HG02759 (cell line): ENCODE data around the gene MOSMO.
"Not testable (repeated sequence)": the region's sequence is repeated elsewhere in the genome, so short reads cannot be mapped to it uniquely, and the experiment has no call there.

ENCODE experiments used
- ATAC-seq: cut with Tn5 transposase; IDR thresholded peaks from one replicate; pipeline ENCODE4 v1.9.1; 2021; ENCODE audit warnings: mild to moderate bottlenecking, moderate library complexity; ENCODE audit not compliant: unreplicated experiment

Gene MOSMO

DNA sequence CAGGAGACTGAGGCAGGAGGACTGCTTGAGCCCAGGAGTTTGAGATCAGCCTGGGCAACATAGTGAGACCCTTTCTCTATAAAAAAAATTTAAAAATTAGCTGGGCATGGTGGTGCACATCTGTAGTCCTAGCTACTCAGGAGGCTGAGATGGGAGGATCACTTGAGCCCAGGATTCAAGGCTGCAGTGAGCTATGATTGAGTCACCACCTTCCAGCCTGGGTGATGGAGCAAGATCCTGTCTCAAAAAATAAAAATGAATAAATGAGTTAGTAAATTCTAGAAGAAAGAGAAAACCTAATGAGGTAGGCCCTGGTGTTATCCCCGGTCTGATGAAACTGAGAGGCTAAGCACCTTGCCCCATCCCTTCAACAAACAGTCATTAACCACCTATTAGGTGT is 5.9 kb upstream of the MOSMO start:
- ATAC-seq = not testable (repeated sequence)

DNA sequence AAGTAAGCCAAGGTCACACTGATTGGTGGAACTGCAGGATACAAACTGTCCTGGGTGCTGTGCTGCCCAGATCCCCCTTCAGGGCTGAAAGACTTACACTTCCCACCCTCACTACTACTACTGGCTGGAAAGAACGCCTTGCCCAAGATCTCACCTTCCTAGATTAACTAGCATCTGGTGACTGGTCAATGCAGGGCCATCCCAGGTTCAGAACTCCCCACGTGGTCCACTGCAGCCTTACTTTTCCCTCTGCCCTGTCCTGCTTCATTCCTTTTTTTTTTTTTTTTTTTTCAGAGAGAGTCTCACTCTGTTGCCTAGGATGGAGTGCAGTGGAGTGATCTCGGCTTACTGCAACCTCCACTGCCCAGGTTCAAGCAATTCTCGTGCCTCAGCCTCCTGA is 4.7 kb upstream of the MOSMO start:
- ATAC-seq = no peak

- no peak for ATAC-seq
These were observed 3.6 kb upstream of the MOSMO start for GRCh38 chr16:22004341-22004740.

GRCh38 chr16:22005746-22006145 is 2.2 kb upstream of the MOSMO start:
- no peak for ATAC-seq

DNA sequence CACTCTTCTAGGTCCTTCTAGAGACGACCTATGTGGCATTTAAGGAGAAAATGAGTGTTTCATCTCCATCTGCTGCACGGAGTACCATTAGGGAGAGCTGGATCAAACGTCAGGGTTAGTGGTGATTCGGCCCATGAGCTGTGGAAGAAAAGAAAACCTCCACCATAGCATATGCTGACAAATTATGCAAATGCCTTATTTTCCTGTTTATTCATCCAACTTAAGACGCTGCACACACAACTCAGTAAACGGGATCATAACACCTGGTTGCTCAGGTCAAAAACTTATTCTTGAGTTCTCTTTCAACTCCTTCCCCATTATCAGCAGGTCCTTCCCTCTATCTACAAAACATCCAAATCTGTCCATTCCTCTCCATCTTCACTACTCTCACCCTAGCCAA is 1.3 kb upstream of the MOSMO start:
- no peak for ATAC-seq

DNA sequence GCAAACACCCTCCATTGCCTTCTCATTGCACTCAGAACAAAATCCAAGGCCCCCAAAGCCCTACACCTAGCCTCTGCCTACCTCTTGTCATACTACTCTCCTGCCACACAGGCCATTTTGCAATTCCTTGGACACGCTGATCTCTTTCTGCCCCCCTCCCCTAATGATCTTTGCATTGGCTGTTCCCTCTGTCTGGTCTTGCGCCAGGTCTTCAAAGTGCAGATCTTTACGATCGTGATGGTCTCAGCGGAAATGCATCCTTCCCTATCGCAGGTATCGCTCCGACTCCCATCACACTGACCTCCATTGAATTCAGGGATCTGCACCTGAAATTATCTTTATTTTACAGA is 777 bp upstream of the MOSMO start:
- ATAC-seq = no peak

DNA sequence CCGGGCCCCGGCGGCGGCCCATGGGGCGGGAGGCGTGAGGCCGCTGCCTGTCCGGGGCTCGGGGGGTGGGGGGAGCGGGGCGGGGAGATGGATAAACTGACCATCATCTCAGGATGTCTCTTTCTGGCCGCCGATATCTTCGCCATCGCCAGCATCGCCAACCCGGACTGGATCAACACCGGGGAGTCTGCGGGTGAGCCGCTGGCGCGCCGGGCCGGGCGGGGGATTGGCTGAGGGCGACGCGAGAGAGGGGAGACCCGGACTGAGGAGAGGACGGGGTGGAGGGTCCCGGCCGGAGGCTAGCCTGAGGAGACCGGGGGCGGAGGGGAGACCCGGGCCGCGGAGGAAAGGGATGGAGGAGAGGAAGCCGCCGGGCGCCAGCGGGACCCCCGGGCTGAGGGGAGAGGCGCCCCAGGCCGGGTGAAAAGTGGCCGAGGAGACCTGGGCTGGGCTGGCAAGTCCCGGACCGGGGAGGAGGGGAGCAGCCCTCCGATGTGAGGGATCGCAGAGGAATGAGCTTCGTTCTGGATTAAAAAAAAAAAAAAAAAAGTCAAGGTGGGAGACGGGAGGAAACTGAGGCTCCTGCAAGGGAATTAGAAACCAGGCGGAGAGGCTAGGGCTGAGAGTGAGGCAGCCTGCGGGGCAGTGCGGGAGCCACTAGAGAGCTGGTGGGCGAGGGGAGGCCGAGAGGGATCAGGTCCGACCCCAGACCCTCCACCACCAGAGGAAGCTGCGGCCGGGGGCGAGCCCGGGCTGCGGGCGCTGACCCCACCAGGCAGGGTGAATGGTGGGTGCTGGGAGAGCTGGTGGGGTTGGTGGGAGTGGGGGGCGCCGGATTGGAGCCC is 526 bp downstream of the MOSMO start:
- peak; percentile 29 for ATAC-seq

DNA sequence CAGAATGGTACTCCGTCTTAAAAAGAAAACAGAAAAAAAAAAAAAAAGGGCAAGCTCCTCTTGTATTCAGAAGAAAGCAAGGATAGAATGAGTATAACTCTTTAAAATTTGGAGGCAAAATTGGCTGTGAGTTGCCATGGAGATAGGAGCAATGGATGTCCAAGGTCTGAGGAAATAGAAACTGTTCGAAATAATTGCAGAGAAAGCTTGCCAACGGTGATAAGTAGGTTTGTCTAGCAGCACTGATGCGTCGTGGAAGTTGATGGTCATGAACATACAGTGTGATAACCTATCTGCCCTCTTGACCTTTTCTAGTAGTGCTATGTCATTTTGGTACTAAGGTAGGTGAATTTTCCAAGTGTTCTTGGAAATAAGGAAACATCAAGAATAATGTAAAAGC is 3.0 kb downstream of the MOSMO start:
- ATAC-seq = no peak

GRCh38 chr16:22012241-22012640 is 4.3 kb downstream of the MOSMO start:
- no peak for ATAC-seq

DNA sequence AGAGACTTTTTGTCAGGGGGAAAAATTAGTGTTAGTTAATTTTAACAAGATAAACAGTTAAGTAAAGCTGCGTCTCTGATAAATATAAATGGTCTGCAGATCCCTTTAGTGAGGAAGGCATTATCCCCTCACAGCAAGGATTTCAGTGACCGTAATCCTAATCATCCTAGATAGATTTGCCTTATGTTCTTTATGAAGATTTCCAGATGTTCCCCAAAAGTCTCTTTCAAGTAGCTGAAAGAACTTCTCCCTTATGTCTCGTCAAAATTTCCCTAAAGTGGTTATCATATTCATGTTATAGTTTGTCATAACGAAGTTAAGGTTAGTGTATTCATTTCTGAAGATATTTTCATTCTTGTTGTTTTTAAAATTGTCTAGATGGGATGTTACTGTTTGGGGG is 5.6 kb downstream of the MOSMO start:
- ATAC-seq = no peak

GRCh38 chr16:22014271-22014873 is 6.5 kb downstream of the MOSMO start:
- ATAC-seq = no peak

DNA sequence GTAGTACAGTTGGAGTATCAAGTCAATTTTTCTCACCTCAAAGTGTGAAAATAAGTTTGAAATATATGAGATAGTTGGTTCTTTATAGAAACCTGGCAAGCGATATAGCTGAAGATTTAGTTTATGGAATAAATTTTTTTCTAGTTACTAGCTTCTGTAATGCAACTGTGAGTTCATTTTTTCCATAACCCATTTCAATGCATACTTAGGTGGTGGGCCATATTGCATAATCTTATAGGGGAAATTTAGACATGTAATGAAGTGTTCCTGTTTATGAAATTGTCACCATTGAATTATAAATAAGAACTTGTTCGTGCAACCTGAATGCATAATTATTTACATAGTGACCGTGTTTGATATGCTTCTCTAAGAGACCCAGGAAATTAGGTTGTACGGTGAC is 9.0 kb downstream of the MOSMO start:
- ATAC-seq = no peak

DNA sequence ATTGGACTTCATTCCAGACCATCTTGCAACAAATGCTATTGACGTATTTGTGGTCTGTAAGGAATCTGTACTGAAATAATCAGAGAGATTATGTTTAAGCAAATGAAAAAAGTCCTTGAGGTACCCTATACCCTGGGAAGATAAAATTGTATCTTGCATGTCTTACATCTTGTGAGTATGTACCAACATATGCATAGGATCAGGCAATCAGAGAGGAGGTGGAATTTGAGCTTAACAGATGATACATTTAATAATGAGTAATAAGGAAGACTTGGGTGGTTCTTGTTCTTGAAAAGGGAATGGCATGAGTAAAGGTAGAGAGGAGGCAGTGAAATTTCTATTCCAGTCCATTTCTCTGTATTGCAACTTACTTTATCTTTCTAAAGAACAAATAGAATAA is 10.6 kb downstream of the MOSMO start:
- ATAC-seq = no peak

DNA sequence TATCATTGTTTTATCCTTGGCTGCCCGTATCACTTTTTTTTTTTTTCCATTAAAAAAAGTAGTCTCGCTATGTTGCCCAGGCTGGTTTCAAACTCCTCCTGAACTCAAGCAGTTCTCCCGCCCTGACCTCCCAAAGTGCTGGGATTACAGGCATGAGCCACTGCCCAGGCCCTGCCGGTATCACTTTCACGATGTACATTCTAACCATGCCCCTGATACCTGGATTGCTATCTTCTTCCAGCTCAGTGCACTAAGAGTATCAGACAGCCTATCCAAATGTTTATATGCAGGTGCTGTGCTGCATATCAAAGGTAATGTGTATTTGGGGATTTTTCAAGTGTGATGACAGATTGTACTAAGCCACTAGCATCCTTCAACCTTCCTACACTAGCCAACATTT is 14.2 kb downstream of the MOSMO start:
- ATAC-seq = no peak

DNA sequence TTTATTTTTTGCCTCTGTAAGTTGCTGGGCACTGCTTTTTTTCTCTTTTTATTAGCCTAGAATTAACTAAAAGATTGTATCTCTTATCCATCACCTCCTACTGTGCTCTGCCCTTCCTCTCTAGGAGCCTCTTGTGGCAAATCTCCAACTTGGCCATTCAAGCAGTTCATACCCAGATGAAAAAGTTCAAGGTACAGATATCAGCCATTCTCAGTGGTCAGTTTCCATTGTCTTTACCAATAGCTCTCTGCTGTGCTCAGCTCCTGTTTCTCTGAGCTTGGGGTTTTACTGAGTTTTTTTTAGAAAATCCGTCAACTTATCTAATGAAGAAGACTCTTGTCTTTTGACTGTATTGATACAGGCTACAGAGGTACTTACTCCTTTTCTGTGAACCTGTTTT is 15.6 kb downstream of the MOSMO start:
- no peak for ATAC-seq

GRCh38 chr16:22024785-22025184 is 16.9 kb downstream of the MOSMO start:
- not testable (repeated sequence) for ATAC-seq

DNA sequence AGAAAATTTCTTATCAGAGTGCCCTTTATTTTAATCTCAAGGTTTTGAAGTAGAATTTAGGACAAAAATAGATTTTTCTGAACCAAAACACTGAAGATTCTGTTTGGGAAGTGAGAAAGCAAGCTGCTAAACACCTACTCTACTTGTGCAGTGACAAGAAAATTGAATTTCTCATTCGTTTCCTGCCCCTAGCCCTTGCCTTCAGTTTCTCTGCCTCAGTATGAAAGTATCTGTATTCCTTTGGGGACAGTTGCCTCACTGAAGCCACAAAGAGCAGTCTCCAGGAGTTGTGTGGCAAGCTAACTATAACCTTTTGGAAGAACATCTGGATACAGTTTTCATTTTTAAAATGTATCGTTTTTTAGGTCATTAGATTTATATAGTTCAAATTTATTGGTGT is 19.7 kb downstream of the MOSMO start:
- no peak for ATAC-seq

- no peak for ATAC-seq
These were observed 21.7 kb downstream of the MOSMO start for GRCh38 chr16:22029632-22030031.

- no peak for ATAC-seq
These were observed 22.3 kb downstream of the MOSMO start for GRCh38 chr16:22030087-22030812.

- ATAC-seq = no peak
These were observed 23.7 kb downstream of the MOSMO start for GRCh38 chr16:22031483-22032083.

GRCh38 chr16:22034503-22034902 is 26.6 kb downstream of the MOSMO start:
- ATAC-seq = no peak

GRCh38 chr16:22035153-22035552 is 27.2 kb downstream of the MOSMO start:
- ATAC-seq = peak; percentile 54
